ENCODE results near the gene ANO6.
"Not testable (repeated sequence)": the region's sequence is repeated elsewhere in the genome, so short reads cannot be mapped to it uniquely, and the experiment has no call there.

The ANO6 gene

GRCh38 chr12:45315462-45315861, 99.6 kb downstream of the ANO6 start:
- no peak for DNase-seq

DNA sequence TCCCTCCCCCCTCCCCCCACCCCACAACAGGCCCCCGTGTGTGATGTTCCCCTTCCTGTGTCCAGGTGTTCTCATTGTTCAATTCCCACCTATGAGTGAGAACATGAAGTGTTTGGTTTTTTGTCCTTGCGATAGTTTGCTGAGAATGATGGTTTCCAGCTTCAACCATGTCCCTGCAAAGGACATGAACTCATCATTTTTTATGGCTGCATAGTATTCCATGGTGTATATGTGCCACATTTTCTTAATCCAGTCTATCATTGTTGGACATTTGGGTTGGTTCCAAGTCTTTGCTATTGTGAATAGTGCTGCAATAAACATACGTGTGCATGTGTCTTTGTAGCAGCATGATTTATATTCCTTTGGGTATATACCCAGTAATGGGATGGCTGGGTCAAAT, 101.4 kb downstream of the ANO6 start:
- DNase-seq = not testable (repeated sequence)

DNA sequence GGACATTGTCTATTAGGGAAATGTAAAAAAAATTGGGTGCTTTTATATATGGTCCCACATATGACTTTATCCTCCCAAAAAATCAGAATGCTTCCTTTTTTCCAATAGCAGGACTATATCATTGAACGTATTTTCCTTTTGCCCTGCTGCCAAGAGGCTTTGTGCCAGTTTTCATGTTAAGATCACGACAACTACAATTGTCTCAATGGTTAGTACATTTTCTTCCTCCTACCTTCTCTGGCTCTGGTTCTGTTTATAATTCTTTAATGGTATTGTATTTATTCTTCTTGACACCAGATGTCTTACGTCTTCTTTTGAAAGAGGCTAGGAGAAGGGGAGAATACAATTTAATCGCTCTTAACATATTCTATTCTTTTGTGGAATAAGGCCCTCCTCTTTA, 106.9 kb downstream of the ANO6 start:
- no peak for DNase-seq

- no peak for DNase-seq
Measured at GRCh38 chr12:45324391-45324790, 108.5 kb downstream of the ANO6 start.

DNA sequence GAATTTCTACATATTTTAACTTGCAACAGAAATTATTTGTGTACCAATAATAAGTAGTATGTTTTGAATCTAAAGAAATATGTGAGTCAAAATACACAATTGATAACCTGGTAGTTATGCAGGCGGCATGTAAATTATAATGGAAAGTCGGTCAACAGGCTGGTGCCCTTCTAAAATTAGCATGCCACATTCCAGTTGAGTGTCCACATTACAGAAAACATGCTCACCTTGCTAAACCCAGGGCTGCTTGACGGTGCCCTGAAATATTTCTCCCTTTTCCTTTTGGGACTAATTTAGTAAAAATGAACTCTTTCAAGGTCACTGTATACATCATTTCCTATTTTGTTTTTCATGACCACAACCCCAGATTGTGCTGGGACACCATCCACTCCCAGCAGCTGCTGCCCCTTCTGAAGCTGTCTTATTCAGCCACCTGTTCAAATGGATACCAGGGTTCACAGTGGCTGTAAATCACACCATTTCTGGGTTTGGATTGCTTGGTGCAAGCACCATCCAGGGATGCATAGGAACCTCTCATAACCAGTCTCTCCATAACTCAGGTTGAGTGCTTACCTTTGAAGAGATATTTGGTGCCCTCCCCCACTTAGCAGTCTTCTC, 110.6 kb downstream of the ANO6 start:
- DNase-seq = no peak

DNA sequence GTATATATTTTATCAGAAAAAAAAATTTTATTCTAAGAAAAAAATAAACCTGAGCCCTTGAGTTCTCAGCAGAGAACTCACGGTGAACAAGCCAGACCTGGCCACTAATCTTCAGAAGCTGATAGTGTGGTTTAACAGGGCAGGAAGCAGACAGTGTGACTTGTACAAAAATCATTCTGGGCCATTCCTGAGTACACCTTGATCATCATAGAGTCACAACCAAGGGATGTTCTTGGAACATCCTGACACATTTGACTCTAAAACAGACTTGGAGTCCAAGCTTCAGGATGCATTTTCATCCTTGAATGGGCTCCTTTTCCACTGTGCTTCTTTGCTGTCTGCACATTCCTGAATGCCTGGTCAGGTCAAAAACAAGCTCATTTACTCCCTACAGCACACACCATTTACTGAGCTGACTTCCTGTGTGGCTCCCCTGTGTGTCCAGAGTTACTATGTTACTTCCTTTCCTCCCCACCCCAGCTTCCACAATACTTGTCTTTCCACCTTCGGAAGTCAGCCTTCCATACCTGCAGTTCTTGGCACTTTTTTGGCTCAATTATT, 112.0 kb downstream of the ANO6 start:
- DNase-seq = no peak

- DNase-seq = no peak
Measured at GRCh38 chr12:45329238-45329637, 113.3 kb downstream of the ANO6 start.

DNA sequence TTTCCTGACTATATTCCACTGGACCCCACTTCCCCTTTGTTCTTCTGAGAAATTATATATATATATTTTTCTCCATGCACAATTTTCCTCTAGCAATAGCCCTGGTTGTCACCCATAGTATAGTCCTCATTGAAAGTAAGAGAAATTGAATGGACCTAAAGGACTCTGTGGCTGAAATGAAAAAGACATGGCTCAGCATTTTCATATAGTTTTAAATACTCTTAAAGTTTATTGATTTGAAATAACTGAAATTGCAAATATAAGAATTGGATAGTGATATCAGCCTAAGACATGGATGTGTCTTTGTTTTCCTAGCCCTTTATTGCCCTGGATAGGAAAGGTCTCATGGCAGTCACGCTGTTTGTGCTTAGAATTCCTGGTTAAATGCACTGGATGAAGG, 113.8 kb downstream of the ANO6 start:
- no peak for DNase-seq

DNA sequence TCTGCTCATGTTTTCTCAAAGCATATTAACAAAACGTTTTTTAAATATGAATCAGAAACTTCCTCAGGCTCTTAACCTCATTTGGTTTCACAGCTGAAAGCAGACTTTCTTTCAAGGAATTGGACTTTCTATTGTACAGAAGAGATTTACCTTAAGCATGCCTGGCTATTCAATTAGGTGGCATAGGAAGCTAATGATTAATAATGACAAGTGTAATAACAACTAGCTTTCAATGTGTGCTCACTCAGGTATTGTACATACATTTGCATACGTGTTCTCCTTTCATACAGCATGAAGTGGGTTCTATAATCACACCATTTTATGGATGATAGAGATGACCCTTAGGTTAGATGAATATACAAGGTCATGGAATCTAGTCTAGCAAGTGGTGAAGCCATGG, 115.7 kb downstream of the ANO6 start:
- DNase-seq = no peak

- no peak for DNase-seq
Measured at GRCh38 chr12:45334396-45334795, 118.5 kb downstream of the ANO6 start.

GRCh38 chr12:45336331-45336730, 120.4 kb downstream of the ANO6 start:
- no peak for DNase-seq

GRCh38 chr12:45336762-45337596, 121.1 kb downstream of the ANO6 start:
- no peak for DNase-seq

DNA sequence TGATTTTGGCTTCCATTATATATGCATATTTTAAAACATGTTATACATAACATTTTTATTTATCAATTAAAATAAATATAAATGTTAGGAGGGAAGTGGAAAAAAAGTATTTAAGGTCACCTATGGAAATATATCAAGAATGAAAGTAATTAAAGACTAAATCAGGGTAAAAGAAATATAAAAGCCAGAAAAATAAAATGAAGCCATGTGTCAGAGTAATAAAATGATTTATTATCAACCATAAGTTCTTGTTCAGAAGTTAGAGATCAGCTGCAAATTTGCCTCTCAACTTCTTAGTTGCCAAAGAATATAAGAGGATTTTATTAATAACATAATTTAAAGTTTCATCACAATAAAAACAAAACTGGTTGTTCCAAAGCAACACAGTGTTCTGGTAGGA, 121.9 kb downstream of the ANO6 start:
- DNase-seq = no peak

DNA sequence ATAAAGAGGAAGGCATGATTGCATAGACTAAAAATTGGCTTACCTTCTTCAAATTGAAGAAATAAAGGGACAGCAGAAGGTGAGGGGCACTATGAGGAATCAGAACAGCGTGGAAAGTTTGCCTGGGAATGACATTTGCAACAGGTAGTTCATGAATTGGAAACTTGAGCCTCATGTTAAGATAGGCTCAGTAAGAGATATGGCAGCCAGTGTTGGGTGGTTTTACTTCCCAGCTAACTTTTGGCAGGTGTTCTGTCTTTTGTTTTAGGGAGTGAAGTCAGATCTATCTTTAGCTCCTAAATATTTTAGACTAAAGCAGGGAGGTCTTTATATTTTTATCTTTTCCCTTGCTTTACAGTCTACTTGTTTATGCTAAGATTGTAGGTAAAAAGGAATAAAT, 122.4 kb downstream of the ANO6 start:
- no peak for DNase-seq

GRCh38 chr12:45339035-45339434, 123.1 kb downstream of the ANO6 start:
- DNase-seq = no peak

- DNase-seq = no peak
Measured at GRCh38 chr12:45342171-45342570, 126.3 kb downstream of the ANO6 start.

DNA sequence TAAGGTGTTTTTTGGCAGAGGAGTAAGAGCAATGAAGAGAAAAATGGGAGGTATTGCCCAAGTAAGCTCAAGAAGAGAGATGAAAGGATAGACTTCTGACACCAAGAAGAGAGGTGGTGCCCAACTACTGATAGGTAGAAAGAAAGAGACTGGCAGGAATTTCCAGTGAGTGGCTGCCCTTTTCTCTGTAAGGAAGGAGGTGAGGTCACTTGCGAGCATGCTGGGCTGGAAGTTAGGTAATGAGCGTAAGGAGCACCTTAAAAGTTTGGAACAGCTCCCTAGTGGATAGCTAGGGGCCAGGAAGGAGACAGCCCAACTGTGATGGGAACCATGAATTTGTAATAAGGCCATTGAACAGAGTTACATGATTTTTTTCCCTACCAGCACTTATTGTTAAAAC, 127.0 kb downstream of the ANO6 start:
- DNase-seq = no peak

DNA sequence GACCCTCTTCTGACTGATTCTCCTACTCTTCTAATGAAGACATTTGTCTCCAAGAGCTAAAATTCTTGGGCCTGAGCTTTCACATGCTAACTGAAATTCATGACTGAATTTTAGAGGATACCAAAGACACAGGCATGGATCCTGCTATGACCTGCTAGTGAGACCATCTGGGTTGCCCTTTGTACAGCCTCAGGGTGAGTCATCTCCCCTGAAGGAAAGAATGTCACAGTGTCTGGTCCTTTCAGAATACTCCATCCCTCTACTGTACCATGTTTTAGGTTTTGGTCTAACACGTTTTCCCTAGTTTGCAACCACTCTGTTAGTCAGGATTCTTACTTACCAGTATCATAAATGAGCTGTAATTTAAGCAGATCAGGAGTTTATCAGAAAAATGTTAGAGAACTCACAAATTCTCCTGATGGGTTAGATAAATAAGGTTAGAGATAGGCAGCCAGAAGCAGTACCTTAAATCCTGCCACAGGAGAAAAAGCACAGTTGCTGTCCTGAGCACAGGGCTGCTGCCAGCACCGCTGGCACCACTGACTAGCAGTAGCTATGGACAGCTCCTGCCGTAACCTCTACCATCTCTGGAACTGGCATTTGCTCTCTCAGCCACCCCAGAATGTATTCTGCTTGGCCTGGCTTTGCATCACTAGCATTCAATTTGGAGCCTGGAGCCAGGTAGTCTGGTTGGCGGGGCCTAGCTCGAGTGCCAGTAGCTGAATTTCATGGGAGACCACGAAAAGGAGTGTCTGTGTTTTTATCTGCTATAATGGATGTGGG, 127.6 kb downstream of the ANO6 start:
- DNase-seq = no peak

GRCh38 chr12:45348311-45348710, 132.4 kb downstream of the ANO6 start:
- DNase-seq = no peak

DNA sequence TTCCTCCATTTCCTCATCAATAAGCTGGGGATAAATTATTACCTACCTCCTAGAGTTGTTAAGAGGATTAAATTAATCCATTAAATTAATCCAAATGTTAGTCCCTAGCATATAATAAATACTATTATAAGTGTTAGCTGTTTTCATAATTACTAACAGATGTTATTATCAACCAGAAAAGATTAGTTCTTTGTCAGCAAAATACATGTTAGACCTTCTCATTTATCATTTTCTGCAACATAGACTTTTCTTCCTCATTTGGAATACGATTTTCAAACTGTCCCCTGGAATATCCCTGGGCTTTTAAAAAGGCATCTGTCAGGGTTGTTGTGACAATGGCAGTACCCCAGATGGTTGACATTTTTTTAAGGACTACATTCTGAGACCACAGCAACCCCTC, 133.1 kb downstream of the ANO6 start:
- DNase-seq = no peak

DNA sequence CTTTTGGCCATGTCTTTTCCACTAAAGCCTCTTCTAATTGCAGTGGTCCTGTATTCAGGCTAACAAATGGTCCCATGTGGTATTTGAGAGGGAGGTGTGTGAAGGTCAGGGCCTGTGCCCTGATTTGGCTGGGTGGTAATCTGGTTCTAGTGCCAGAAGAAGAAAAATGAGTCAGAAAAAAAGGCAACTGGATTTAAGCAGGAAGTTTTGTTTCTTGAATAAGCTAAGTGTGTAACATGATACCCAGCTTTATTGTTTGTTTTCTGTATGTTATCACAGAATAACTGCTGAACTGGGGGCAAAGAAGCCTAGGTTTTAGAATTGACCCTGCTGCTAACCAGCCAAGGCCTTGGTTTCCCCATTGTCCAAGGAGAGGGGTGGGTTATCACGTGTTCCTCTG, 134.0 kb downstream of the ANO6 start:
- no peak for DNase-seq

GRCh38 chr12:45350861-45351260, 135.0 kb downstream of the ANO6 start:
- no peak for DNase-seq

GRCh38 chr12:45351921-45352670, 136.2 kb downstream of the ANO6 start:
- no peak for DNase-seq

Measured in NCI-H187 treated with DMSO at 0.1 percent for 48 hours (cell line).